Measurements from ENCODE around the gene ZMIZ1. TPM values are rescaled to one million over a fixed set of nuclear protein-coding genes. Genes with fewer than 3 reads are reported as not detected.

Gene ZMIZ1
- polyA plus RNA-seq, 2 of the 4 experiments (the other 2 are of a cell fraction): 8.1 to 30.3 TPM

DNA sequence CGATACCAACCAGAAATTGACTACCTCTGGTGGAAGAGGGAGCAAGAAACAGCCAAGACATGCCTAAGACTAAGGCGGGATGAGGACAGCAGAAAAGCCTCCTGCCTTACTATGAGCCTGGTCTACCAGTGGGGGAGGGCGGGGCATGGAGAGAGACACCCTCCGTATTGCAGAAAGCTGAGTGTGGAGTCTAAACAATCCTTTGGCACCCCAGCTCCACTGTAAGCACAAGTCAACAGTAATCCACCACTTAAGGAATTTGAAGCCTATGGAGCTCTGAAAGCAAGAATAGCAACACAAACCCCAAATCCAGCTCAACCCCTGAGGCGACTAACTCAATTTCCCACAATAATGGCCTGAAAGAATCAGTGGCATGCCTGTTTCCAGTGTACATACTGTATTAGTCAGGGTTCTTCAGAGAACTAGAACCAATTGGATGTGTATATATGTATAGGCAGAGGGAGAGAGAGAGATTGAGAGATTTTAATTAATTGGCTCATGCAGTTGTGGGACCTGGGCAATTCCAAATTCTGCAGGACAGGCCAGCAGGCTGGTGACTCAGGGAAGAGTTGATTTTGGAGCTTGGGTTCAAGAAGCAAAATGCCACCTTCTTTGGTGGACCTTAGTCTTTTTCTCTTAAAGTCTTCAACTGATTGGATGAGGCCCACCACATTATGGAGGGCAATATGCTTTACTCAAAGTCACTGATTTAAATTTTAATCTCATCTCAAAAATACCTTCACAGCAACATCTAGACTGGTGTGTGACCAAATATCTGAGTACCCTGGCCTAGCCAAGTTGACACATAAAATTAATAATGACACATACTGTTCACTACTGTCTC lies 292.0 kb downstream of the ZMIZ1 start:
- Histone ChIP-seq H3K27ac (no peak overlapping the region), H3K4me2 (no peak overlapping the region), H3K4me3 (no peak overlapping the region), H3K9me3 (no peaks in the 10 kb centered on the region), H3K4me1 (no peaks in the 10 kb centered on the region)
- ATAC-seq: no peak
- FAIRE-seq: no peak
- 83% methylated on average over 5 of the region's 5 CpGs for WGBS (ENCODE audit: missing lambda C conversion rate)
- CTCF ChIA-PET: interaction anchor here (1.0 to 4.9 kb wide), 3 partner anchors 13 to 107 kb away, joined by 4 to 27 read pairs (median 4); no protein-coding TSS in a partner anchor
- POLR2A ChIA-PET: no interaction called here
- TF ChIP-seq NR3C1 (IDR thresholded peaks at IDR 0.05) (no peak), JUN (IDR thresholded peaks at IDR 0.05) (no peak), NPAS2 (CRISPR knock-in tag; IDR thresholded peaks at IDR 0.05; ENCODE audit: borderline replicate concordance) (no peak), EP300 (IDR thresholded peaks at IDR 0.05) (no peak), RCOR1 (IDR thresholded peaks at IDR 0.05; ENCODE audit: low read depth, low read length) (no peak), FOSL2 (IDR thresholded peaks at IDR 0.05) (no peak), FOSL2 (CRISPR knock-in tag; IDR thresholded peaks at IDR 0.05) (no peak), CBX8 (IDR thresholded peaks at IDR 0.05) (no peak), ZFP36 (IDR thresholded peaks at IDR 0.05; ENCODE audit: borderline replicate concordance, partially characterized antibody) (no peak), KDM1A (IDR thresholded peaks at IDR 0.05; ENCODE audit: low read depth) (no peak), CHD4 (IDR thresholded peaks at IDR 0.05; ENCODE audit: borderline replicate concordance) (no peak), GATA3 (IDR thresholded peaks at IDR 0.05; ENCODE audit: borderline replicate concordance) (no peak), SMC3 (IDR thresholded peaks at IDR 0.05) (no peak)
- TF ChIP-seq, protein P1, sequence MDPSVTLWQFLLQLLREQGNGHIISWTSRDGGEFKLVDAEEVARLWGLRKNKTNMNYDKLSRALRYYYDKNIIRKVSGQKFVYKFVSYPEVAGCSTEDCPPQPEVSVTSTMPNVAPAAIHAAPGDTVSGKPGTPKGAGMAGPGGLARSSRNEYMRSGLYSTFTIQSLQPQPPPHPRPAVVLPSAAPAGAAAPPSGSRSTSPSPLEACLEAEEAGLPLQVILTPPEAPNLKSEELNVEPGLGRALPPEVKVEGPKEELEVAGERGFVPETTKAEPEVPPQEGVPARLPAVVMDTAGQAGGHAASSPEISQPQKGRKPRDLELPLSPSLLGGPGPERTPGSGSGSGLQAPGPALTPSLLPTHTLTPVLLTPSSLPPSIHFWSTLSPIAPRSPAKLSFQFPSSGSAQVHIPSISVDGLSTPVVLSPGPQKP (IDR thresholded peaks at IDR 0.05; ENCODE audit: low read depth, low read length): no peak
- TF ChIP-seq, protein P2, sequence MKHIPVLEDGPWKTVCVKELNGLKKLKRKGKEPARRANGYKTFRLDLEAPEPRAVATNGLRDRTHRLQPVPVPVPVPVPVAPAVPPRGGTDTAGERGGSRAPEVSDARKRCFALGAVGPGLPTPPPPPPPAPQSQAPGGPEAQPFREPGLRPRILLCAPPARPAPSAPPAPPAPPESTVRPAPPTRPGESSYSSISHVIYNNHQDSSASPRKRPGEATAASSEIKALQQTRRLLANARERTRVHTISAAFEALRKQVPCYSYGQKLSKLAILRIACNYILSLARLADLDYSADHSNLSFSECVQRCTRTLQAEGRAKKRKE (CRISPR knock-in tag; IDR thresholded peaks at IDR 0.05; ENCODE audit: low read depth): no peak
- TF ChIP-seq, protein P3, sequence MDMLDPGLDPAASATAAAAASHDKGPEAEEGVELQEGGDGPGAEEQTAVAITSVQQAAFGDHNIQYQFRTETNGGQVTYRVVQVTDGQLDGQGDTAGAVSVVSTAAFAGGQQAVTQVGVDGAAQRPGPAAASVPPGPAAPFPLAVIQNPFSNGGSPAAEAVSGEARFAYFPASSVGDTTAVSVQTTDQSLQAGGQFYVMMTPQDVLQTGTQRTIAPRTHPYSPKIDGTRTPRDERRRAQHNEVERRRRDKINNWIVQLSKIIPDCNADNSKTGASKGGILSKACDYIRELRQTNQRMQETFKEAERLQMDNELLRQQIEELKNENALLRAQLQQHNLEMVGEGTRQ (IDR thresholded peaks at IDR 0.05): no peak
- no peak for DNase-seq (ENCODE audit: low read depth in 1 of 2, low spot score in 1 of 2)

DNA sequence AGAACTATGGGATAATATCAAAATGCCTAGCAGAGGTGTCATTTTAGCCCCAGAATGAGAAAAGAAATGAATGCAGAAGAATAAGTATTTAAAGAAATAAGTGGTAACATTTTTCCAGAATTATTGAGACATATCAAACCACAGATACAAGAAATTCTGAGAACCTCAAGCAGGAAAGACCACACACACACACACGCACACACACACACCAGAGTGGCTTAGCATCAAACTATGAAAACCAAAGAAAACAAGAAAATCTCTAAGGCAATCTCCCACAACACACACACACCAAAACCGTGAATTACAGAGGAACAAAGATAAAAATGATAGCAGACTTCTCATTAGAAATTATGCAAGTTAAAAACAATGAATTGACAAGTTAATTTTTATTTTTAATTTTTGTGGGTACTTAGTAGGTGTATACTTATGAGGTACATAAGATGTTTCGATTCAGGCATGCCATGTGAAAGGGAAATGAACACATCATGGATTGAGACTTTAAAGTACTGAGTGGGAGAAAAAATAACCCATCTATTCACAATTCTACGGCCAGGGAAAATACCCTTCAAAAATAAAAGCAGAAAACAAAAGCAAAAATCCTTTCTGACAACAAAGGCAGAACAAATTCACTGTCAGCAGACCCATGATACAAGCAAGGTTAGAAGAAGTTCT lies 293.1 kb downstream of the ZMIZ1 start:
- Histone ChIP-seq H3K9me3 (no peaks in the 10 kb centered on the region), H3K4me1 (no peaks in the 10 kb centered on the region), H3K4me2 (no peak overlapping the region), H3K27ac (no peak overlapping the region), H3K4me3 (no peak overlapping the region)
- ChIA-PET POLR2A (no interaction called here), CTCF (no interaction called here)
- FAIRE-seq (no peak), ATAC-seq (no peak), DNase-seq (ENCODE audit: low read depth in 1 of 2, low spot score in 1 of 2) (no peak)
- TF ChIP-seq MAZ (IDR thresholded peaks at IDR 0.05; ENCODE audit: borderline replicate concordance, low read depth, low read length) (no peak), EP300 (IDR thresholded peaks at IDR 0.05) (no peak), CHD2 (IDR thresholded peaks at IDR 0.05; ENCODE audit: low read length, partially characterized antibody) (no peak), POLR2AphosphoS2 (conservative IDR thresholded peaks at IDR 0.05; ENCODE audit: low read length) (no peak), KDM1A (IDR thresholded peaks at IDR 0.05; ENCODE audit: low read depth) (no peak), CEBPB (IDR thresholded peaks at IDR 0.05) (no peak), JUNB (IDR thresholded peaks at IDR 0.05) (no peak), RFX5 (IDR thresholded peaks at IDR 0.05) (no peak), TP53 (CRISPR knock-in tag; IDR thresholded peaks at IDR 0.05) (no peak), ZNF302 (CRISPR knock-in tag; IDR thresholded peaks at IDR 0.05) (no peak), HOXB13 (CRISPR knock-in tag; IDR thresholded peaks at IDR 0.05; ENCODE audit: low read depth) (no peak), RARB (CRISPR knock-in tag; IDR thresholded peaks at IDR 0.05) (no peak), TFCP2L1 (CRISPR knock-in tag; IDR thresholded peaks at IDR 0.05) (no peak), NR3C1 (IDR thresholded peaks at IDR 0.05) (no peak), HOXB5 (CRISPR knock-in tag; IDR thresholded peaks at IDR 0.05) (no peak), ESRRA (IDR thresholded peaks at IDR 0.05; ENCODE audit: borderline replicate concordance, low read length) (no peak), SREBF2 (IDR thresholded peaks at IDR 0.05) (no peak)
- TF ChIP-seq, protein P2 (CRISPR knock-in tag; IDR thresholded peaks at IDR 0.05; ENCODE audit: low read depth): no peak
- WGBS (ENCODE audit: missing lambda C conversion rate): 51% methylated on average over 4 of the region's 4 CpGs
